HEK293 (cell line): Measurements from ENCODE around the gene NCAN.
A peak's percentile ranks its signal among the peaks of the same experiment; 100 is the strongest.

ENCODE experiments used
- AEBP2 ChIP-seq: fragments of 450-650 bp; formaldehyde crosslinking; IDR thresholded peaks from 2 replicates; pipeline ENCODE4 v1.5.1; 2016; ENCODE audit warnings: missing biosample characterization, missing genetic modification characterization, borderline replicate concordance
- BCL11A ChIP-seq: fragments of 450-650 bp; formaldehyde crosslinking; IDR thresholded peaks from 2 replicates; pipeline ENCODE4 v1.5.1; 2016; ENCODE audit warnings: low read depth, missing biosample characterization, missing genetic modification characterization
- CTCF ChIP-seq: fragments of 450-650 bp; formaldehyde crosslinking; IDR thresholded peaks from 2 replicates; pipeline ENCODE4 v1.5.1; 2016; ENCODE audit warnings: missing biosample characterization, missing genetic modification characterization
- FEZF1 ChIP-seq: fragments of 450-650 bp; formaldehyde crosslinking; IDR thresholded peaks from 2 replicates; pipeline ENCODE4 v1.5.1; 2016; ENCODE audit warnings: missing biosample characterization, missing genetic modification characterization
- KLF7 ChIP-seq: fragments of 450-650 bp; formaldehyde crosslinking; IDR thresholded peaks from 2 replicates; pipeline ENCODE4 v1.5.1; 2016; ENCODE audit warnings: missing biosample characterization, missing genetic modification characterization, borderline replicate concordance
- SP3 ChIP-seq: fragments of 450-650 bp; formaldehyde crosslinking; IDR thresholded peaks from 2 replicates; pipeline ENCODE4 v1.5.1; 2016; ENCODE audit warnings: missing biosample characterization, missing genetic modification characterization
- ZBTB20 ChIP-seq: fragments of 450-650 bp; formaldehyde crosslinking; IDR thresholded peaks from 2 replicates; pipeline ENCODE4 v1.5.1; 2016; ENCODE audit warnings: missing biosample characterization, missing genetic modification characterization
- ZEB2 ChIP-seq: fragments of 450-650 bp; formaldehyde crosslinking; IDR thresholded peaks from 2 replicates; pipeline ENCODE4 v1.5.1; 2016; ENCODE audit warnings: missing biosample characterization, missing genetic modification characterization
- ZFP69B ChIP-seq: fragments of 450-650 bp; formaldehyde crosslinking; IDR thresholded peaks from 2 replicates; pipeline ENCODE4 v1.5.1; 2016; ENCODE audit warnings: missing biosample characterization, missing genetic modification characterization
- ZNF138 ChIP-seq: fragments of 450-650 bp; formaldehyde crosslinking; IDR thresholded peaks from 2 replicates; pipeline ENCODE4 v1.5.1; 2016; ENCODE audit warnings: missing biosample characterization, missing genetic modification characterization, borderline replicate concordance
- ZNF140 ChIP-seq: fragments of 450-650 bp; formaldehyde crosslinking; IDR thresholded peaks from 2 replicates; pipeline ENCODE4 v1.5.1; 2016; ENCODE audit warnings: missing biosample characterization, missing genetic modification characterization
- ZNF148 ChIP-seq: fragments of 450-650 bp; formaldehyde crosslinking; IDR thresholded peaks from 2 replicates; pipeline ENCODE4 v1.5.0; 2017; ENCODE audit warnings: missing biosample characterization, missing genetic modification characterization, borderline replicate concordance
- ZNF175 ChIP-seq: fragments of 450-650 bp; formaldehyde crosslinking; IDR thresholded peaks from 2 replicates; pipeline ENCODE4 v1.5.1; 2016; ENCODE audit warnings: missing biosample characterization, missing genetic modification characterization
- ZNF184 ChIP-seq: fragments of 450-650 bp; IDR thresholded peaks from 2 replicates; pipeline ENCODE4 v1.5.1; 2018; ENCODE audit warnings: missing biosample characterization, mild to moderate bottlenecking, missing genetic modification characterization
- ZNF2 ChIP-seq: fragments of 450-650 bp; formaldehyde crosslinking; IDR thresholded peaks from 2 replicates; pipeline ENCODE4 v1.5.1; 2016; ENCODE audit warnings: missing biosample characterization, missing genetic modification characterization
- ZNF292 ChIP-seq: fragments of 450-650 bp; formaldehyde crosslinking; IDR thresholded peaks from 2 replicates; pipeline ENCODE4 v1.5.1; 2016; ENCODE audit warnings: low read depth, missing biosample characterization, missing genetic modification characterization, borderline replicate concordance
- ZNF416 ChIP-seq: fragments of 450-650 bp; formaldehyde crosslinking; IDR thresholded peaks from 2 replicates; pipeline ENCODE4 v1.5.1; 2016; ENCODE audit warnings: missing biosample characterization, missing genetic modification characterization
- ZNF449 ChIP-seq: fragments of 450-650 bp; formaldehyde crosslinking; IDR thresholded peaks from 2 replicates; pipeline ENCODE4 v1.5.1; 2017; ENCODE audit warnings: missing biosample characterization, mild to moderate bottlenecking, missing genetic modification characterization, moderate library complexity
- ZNF514 ChIP-seq: fragments of 450-650 bp; formaldehyde crosslinking; IDR thresholded peaks from 2 replicates; pipeline ENCODE4 v1.5.1; 2016; ENCODE audit warnings: missing biosample characterization, missing genetic modification characterization
- ZNF544 ChIP-seq: fragments of 450-650 bp; formaldehyde crosslinking; IDR thresholded peaks from 2 replicates; pipeline ENCODE4 v1.5.0; 2017; ENCODE audit warnings: missing biosample characterization, missing genetic modification characterization
- ZNF558 ChIP-seq: fragments of 450-650 bp; formaldehyde crosslinking; IDR thresholded peaks from 2 replicates; pipeline ENCODE4 v1.5.1; 2016; ENCODE audit warnings: missing biosample characterization, missing genetic modification characterization
- ZNF580 ChIP-seq: fragments of 450-650 bp; formaldehyde crosslinking; IDR thresholded peaks from 2 replicates; pipeline ENCODE4 v1.5.1; 2016; ENCODE audit warnings: missing biosample characterization, missing genetic modification characterization
- ZNF596 ChIP-seq: fragments of 450-650 bp; IDR thresholded peaks from 2 replicates; pipeline ENCODE4 v1.5.0; 2018; ENCODE audit warnings: missing biosample characterization, mild to moderate bottlenecking, missing genetic modification characterization, moderate library complexity
- ZNF692 ChIP-seq: fragments of 450-650 bp; formaldehyde crosslinking; IDR thresholded peaks from 2 replicates; pipeline ENCODE4 v1.5.1; 2016; ENCODE audit warnings: missing biosample characterization, missing genetic modification characterization
- ZNF791 ChIP-seq: fragments of 450-650 bp; formaldehyde crosslinking; IDR thresholded peaks from 2 replicates; pipeline ENCODE4 v1.5.1; 2016; ENCODE audit warnings: missing biosample characterization, missing genetic modification characterization
- ZNF792 ChIP-seq: fragments of 450-650 bp; formaldehyde crosslinking; IDR thresholded peaks from 2 replicates; pipeline ENCODE4 v1.5.1; 2016; ENCODE audit warnings: missing biosample characterization, missing genetic modification characterization

The NCAN gene

GRCh38 chr19:19224852-19225494 lies 13.2 kb downstream of the NCAN start (continued):
- no peak for TF ChIP-seq ZNF148
- TF ChIP-seq ZFP69B (tag by site-specific recombination), result no peak
- no peak for TF ChIP-seq BCL11A (tag by site-specific recombination)
- no peak for TF ChIP-seq ZNF792 (tag by site-specific recombination)
- TF ChIP-seq ZNF558 (tag by site-specific recombination), result no peak
- no peak for TF ChIP-seq ZNF2 (tag by site-specific recombination)
- TF ChIP-seq ZNF514 (tag by site-specific recombination), result no peak
- TF ChIP-seq ZNF449 (tag by site-specific recombination), result no peak
- TF ChIP-seq SP3, result 0 out of 2 replicates have a peak, but pooled peaks have one; percentile 21
- no peak for TF ChIP-seq FEZF1 (tag by site-specific recombination)
- TF ChIP-seq ZNF175 (tag by site-specific recombination), result no peak
- no peak for TF ChIP-seq ZBTB20
- no peak for TF ChIP-seq ZNF791 (tag by site-specific recombination)
- TF ChIP-seq AEBP2 (tag by site-specific recombination), result no peak
- TF ChIP-seq ZNF580, result no peak
- TF ChIP-seq ZNF138, result no peak
- TF ChIP-seq ZEB2 (tag by site-specific recombination), result 0 out of 2 replicates have a peak, but pooled peaks have one; percentile 38
- no peak for TF ChIP-seq ZNF596
- no peak for TF ChIP-seq ZNF184 (tag by site-specific recombination)
- no peak for TF ChIP-seq ZNF544 (tag by site-specific recombination)
- no peak for TF ChIP-seq ZNF140 (tag by site-specific recombination)
- 0 out of 2 replicates have a peak, but pooled peaks have one; percentile 26 for TF ChIP-seq ZNF692 (tag by site-specific recombination)
- TF ChIP-seq KLF7 (tag by site-specific recombination), result no peak
- TF ChIP-seq ZNF292 (tag by site-specific recombination), result no peak
- no peak for TF ChIP-seq ZNF416 (tag by site-specific recombination)
- peak; percentile 82 for TF ChIP-seq CTCF (tag by site-specific recombination)
